Tibial artery (tissue), 4 donors: Measurements from ENCODE around the gene KIF20B.

Experiments
- DNase-seq, 2 donors: peaks; one replicate each; pipeline ENCODE4 v3.0.0-alpha.2; 2019
- H3K27ac ChIP-seq, 2 donors: fragments of 200-600 bp; sonication (generic) in 1 of 2; 1 replicate in 1 of 2; 2 replicates in 1 of 2; pipeline ENCODE4 v1.5.1; 2018 to 2019; ENCODE audit warnings: mild to moderate bottlenecking in 1 of 2
- H3K27me3 ChIP-seq, 2 donors: fragments of 200-600 bp; sonication (generic) in 1 of 2; one replicate each; pipeline versions ENCODE4 v1.5.1 to v1.6.0; 2016 to 2019
- H3K36me3 ChIP-seq, 3 donors: fragments of 200-600 bp; sonication (generic) in 2 of 3; one replicate each; pipeline ENCODE4 v1.5.1; 2016 to 2019; ENCODE audit warnings: mild to moderate bottlenecking in 2 of 3
- H3K4me1 ChIP-seq, 4 donors: fragments of 200-600 bp; sonication (generic) in 2 of 4; 1 replicate in 3 of 4; 2 replicates in 1 of 4; pipeline ENCODE4 v1.5.1; 2016 to 2019
- H3K4me3 ChIP-seq, 2 donors: fragments of 200-600 bp; sonication (generic) in 1 of 2; 1 replicate in 1 of 2; 2 replicates in 1 of 2; pipeline ENCODE4 v1.5.1; 2018 to 2019; ENCODE audit warnings: mild to moderate bottlenecking in 2 of 2
- H3K9me3 ChIP-seq, 3 donors: fragments of 200-600 bp; sonication (generic) in 1 of 3; one replicate each; pipeline ENCODE4 v1.5.1; 2016 to 2019
- CTCF ChIP-seq, 2 experiments: fragments of 200-600 bp in 1 of 2; fragments of 450-650 bp in 1 of 2; IDR thresholded peaks; one replicate each; pipeline ENCODE4 v1.5.1; 2017 to 2019; ENCODE audit warnings: antibody characterized with exemption in 2 of 2, mild to moderate bottlenecking in 1 of 2, moderate library complexity in 1 of 2
- intact Hi-C: fragments of 100-400 bp; cut with DNase I; formaldehyde crosslinking; loops from one replicate; pipeline ENCODE4 v1.15.0; 2023; ENCODE audit warnings: low total_unique reads

Gene KIF20B

GRCh38 chr10:89738551-89739209 lies 37.3 kb downstream of the KIF20B start:
- H3K4me1 ChIP-seq = no peaks in the 10 kb centered on the region
- no peak overlapping the region for H3K27ac ChIP-seq
- DNase-seq = no peak
- H3K4me3 ChIP-seq = no peak overlapping the region
- no peaks in the 10 kb centered on the region for H3K27me3 ChIP-seq
- H3K9me3 ChIP-seq = no peaks in the 10 kb centered on the region
- peaks cover 0 to 6% (median 0%) of the 10 kb centered on the region in 3 donors for H3K36me3 ChIP-seq
- TF ChIP-seq CTCF (IDR thresholded peaks at IDR 0.05) = no peak
- intact Hi-C loops = no loop called here

- intact Hi-C loops = no loop called here
- no peaks in the 10 kb centered on the region for H3K9me3 ChIP-seq
- no peak for TF ChIP-seq CTCF (IDR thresholded peaks at IDR 0.05)
- H3K4me1 ChIP-seq = no peaks in the 10 kb centered on the region
- H3K36me3 ChIP-seq = peaks cover 0 to 10% (median 5%) of the 10 kb centered on the region in 3 donors
- H3K27me3 ChIP-seq = no peaks in the 10 kb centered on the region
- DNase-seq = no peak
- H3K27ac ChIP-seq = no peak overlapping the region
- H3K4me3 ChIP-seq = no peak overlapping the region
Observed at GRCh38 chr10:89741126-89741762, 39.9 kb downstream of the KIF20B start.

GRCh38 chr10:89744026-89744425 lies 42.6 kb downstream of the KIF20B start:
- Histone ChIP-seq H3K4me1 (no peaks in the 10 kb centered on the region), H3K9me3 (no peaks in the 10 kb centered on the region), H3K27me3 (no peaks in the 10 kb centered on the region), H3K36me3 (peaks cover 0 to 9% (median 8%) of the 10 kb centered on the region in 3 donors), H3K4me3 (no peak overlapping the region), H3K27ac (no peak overlapping the region)
- TF ChIP-seq CTCF (IDR thresholded peaks at IDR 0.05) = no peak
- intact Hi-C loops = no loop called here
- DNase-seq = no peak

GRCh38 chr10:89745903-89746302 lies 44.5 kb downstream of the KIF20B start:
- Histone ChIP-seq H3K36me3 (peaks cover 0 to 9% (median 8%) of the 10 kb centered on the region in 3 donors), H3K4me3 (no peak overlapping the region), H3K4me1 (no peaks in the 10 kb centered on the region), H3K9me3 (no peaks in the 10 kb centered on the region), H3K27ac (no peak overlapping the region), H3K27me3 (no peaks in the 10 kb centered on the region)
- intact Hi-C loops = no loop called here
- no peak for DNase-seq
- no peak for TF ChIP-seq CTCF (IDR thresholded peaks at IDR 0.05)

GRCh38 chr10:89750441-89750840 lies 49.1 kb downstream of the KIF20B start:
- Histone ChIP-seq H3K4me3 (no peak overlapping the region), H3K36me3 (peaks cover 0 to 9% (median 8%) of the 10 kb centered on the region in 3 donors), H3K9me3 (no peaks in the 10 kb centered on the region), H3K4me1 (peaks cover 0 to 9% (median 0%) of the 10 kb centered on the region in 4 donors), H3K27me3 (no peaks in the 10 kb centered on the region), H3K27ac (no peak overlapping the region)
- no peak for TF ChIP-seq CTCF (IDR thresholded peaks at IDR 0.05)
- no peak for DNase-seq
- intact Hi-C loops = no loop called here
